ACHN (cell line): ENCODE measurements around the gene CLTA.

Experiments used
- DNase-seq: peaks from one replicate; pipeline ENCODE4 v3.0.0-alpha.2; 2015
- in situ Hi-C: cut with HindIII; loops from 2 replicates; pipeline ENCODE4 v1.10.0; 2017; ENCODE audit warnings: low sequenced_read_pairs, low pct_ligation_motif_present, low pct_unique_long_range_greater_than_20kb

CLTA gene

GRCh38 chr9:36190388-36191289, at the start of gene CLTA:
Gene CLTA (plus strand): TSS chr9:36190921. CDS start chr9:36191057, 136 bp downstream.
- in situ Hi-C loops = no loop called here
- peak; percentile 97 for DNase-seq

- DNase-seq = peak; percentile 36
- in situ Hi-C loops = no loop called here
These were observed 49.4 kb upstream of the CLTA start for GRCh38 chr9:36141288-36141687.

GRCh38 chr9:36141761-36142160, 49.0 kb upstream of the CLTA start:
- DNase-seq = no peak
- in situ Hi-C loops = no loop called here

GRCh38 chr9:36142510-36143244, 48.0 kb upstream of the CLTA start:
- no peak for DNase-seq
- in situ Hi-C loops = no loop called here

GRCh38 chr9:36143245-36143641, 47.5 kb upstream of the CLTA start:
- in situ Hi-C loops = no loop called here
- DNase-seq = no peak

GRCh38 chr9:36144309-36145232, 46.1 kb upstream of the CLTA start:
- no peak for DNase-seq
- in situ Hi-C loops = no loop called here

- in situ Hi-C loops = no loop called here
- DNase-seq = no peak
These were observed 44.8 kb upstream of the CLTA start for GRCh38 chr9:36145970-36146369.

- no peak for DNase-seq
- in situ Hi-C loops = no loop called here
These were observed 44.1 kb upstream of the CLTA start for GRCh38 chr9:36146651-36147050.

- no peak for DNase-seq
- in situ Hi-C loops = no loop called here
These were observed 43.1 kb upstream of the CLTA start for GRCh38 chr9:36147441-36148175.

- peak; percentile 96 for DNase-seq
- in situ Hi-C loops = no loop called here
These were observed 42.2 kb upstream of the CLTA start for GRCh38 chr9:36148311-36149051.

- DNase-seq = peak; percentile 64
- in situ Hi-C loops = no loop called here
These were observed 41.5 kb upstream of the CLTA start for GRCh38 chr9:36149197-36149596.

GRCh38 chr9:36150574-36151315, 40.0 kb upstream of the CLTA start:
- in situ Hi-C loops = no loop called here
- DNase-seq = no peak

GRCh38 chr9:36151316-36152210, 39.2 kb upstream of the CLTA start:
- in situ Hi-C loops = no loop called here
- DNase-seq = no peak

- in situ Hi-C loops = no loop called here
These were observed 37.8 kb upstream of the CLTA start for GRCh38 chr9:36152741-36153438.

GRCh38 chr9:36153746-36154145, 37.0 kb upstream of the CLTA start:
- in situ Hi-C loops = no loop called here
- no peak for DNase-seq

More at GRCh38 chr9:36152741-36153438, 37.8 kb upstream of the CLTA start:
- no peak for DNase-seq
